HG02571 (cell line): ENCODE measurements around the gene OPN5.
"Not testable (repeated sequence)": the region's sequence is repeated elsewhere in the genome, so short reads cannot be mapped to it uniquely, and the experiment has no call there.

Experiments used
- ATAC-seq: cut with Tn5 transposase; IDR thresholded peaks from one replicate; pipeline ENCODE4 v1.9.1; 2021; ENCODE audit warnings: mild to moderate bottlenecking, moderate library complexity; ENCODE audit not compliant: unreplicated experiment

OPN5 gene

GRCh38 chr6:47781732-47782131 lies at the start of gene OPN5:
TSS of gene OPN5 (plus strand) at chr6:47782032. CDS start at chr6:47782067, 35 bp downstream.
- no peak for ATAC-seq

GRCh38 chr6:47733879-47734558 lies 47.8 kb upstream of the OPN5 start:
- no peak for ATAC-seq

GRCh38 chr6:47734831-47735481 lies 46.9 kb upstream of the OPN5 start:
- ATAC-seq: no peak

GRCh38 chr6:47736083-47736700 lies 45.6 kb upstream of the OPN5 start:
- no peak for ATAC-seq

GRCh38 chr6:47737406-47737805 lies 44.4 kb upstream of the OPN5 start:
- no peak for ATAC-seq

- no peak for ATAC-seq
Observed at GRCh38 chr6:47740714-47741113, 41.1 kb upstream of the OPN5 start.

- no peak for ATAC-seq
Observed at GRCh38 chr6:47741807-47742206, 40.0 kb upstream of the OPN5 start.

- no peak for ATAC-seq
Observed at GRCh38 chr6:47743744-47744143, 38.1 kb upstream of the OPN5 start.

GRCh38 chr6:47745269-47745668 lies 36.6 kb upstream of the OPN5 start:
- ATAC-seq: not testable (repeated sequence)

GRCh38 chr6:47749757-47750156 lies 32.1 kb upstream of the OPN5 start:
- ATAC-seq: no peak

- ATAC-seq: no peak
Observed at GRCh38 chr6:47752801-47753200, 29.0 kb upstream of the OPN5 start.

GRCh38 chr6:47759364-47759763 lies 22.5 kb upstream of the OPN5 start:
- ATAC-seq: no peak

GRCh38 chr6:47762502-47762901 lies 19.3 kb upstream of the OPN5 start:
- ATAC-seq: no peak

- no peak for ATAC-seq
Observed at GRCh38 chr6:47766445-47766844, 15.4 kb upstream of the OPN5 start.

GRCh38 chr6:47767102-47767501 lies 14.7 kb upstream of the OPN5 start:
- ATAC-seq: no peak

GRCh38 chr6:47769982-47770381 lies 11.8 kb upstream of the OPN5 start:
- no peak for ATAC-seq

GRCh38 chr6:47772359-47772758 lies 9.5 kb upstream of the OPN5 start:
- ATAC-seq: no peak

GRCh38 chr6:47773005-47773404 lies 8.8 kb upstream of the OPN5 start:
- no peak for ATAC-seq

- peak; percentile 80 for ATAC-seq
Observed at GRCh38 chr6:47780510-47781356, 1.1 kb upstream of the OPN5 start.

GRCh38 chr6:47785182-47785581 lies 3.4 kb downstream of the OPN5 start:
- ATAC-seq: no peak
